Natural killer cell (primary cell): ENCODE data around the gene METTL3. TPM values are rescaled to one million over a fixed set of nuclear protein-coding genes. Genes with fewer than 3 reads are reported as not detected.
A peak's percentile ranks its signal among the peaks of the same experiment; 100 is the strongest.

Source experiments
- ATAC-seq, 3 donors: fragments of 150-1000 bp in 2 of 3; fragments of 200-7000 bp in 1 of 3; cut with Tn5 transposase; 1 replicate in 1 of 3; 2 replicates in 2 of 3; pipeline ENCODE4 v1.10.0; 2021; ENCODE audit warnings: mild to moderate bottlenecking in 2 of 3, moderate library complexity in 2 of 3
- DNase-seq, 2 donors: peaks; one replicate each; pipeline versions ENCODE4 v3.0.0 to v3.0.0-alpha.2; 2013 to 2021; ENCODE audit warnings: mixed read lengths in 1 of 2
- H3K27ac ChIP-seq: one replicate; pipeline ENCODE4 v1.5.1; 2013; ENCODE audit warnings: mild to moderate bottlenecking, low read length
- H3K27me3 ChIP-seq: one replicate; pipeline ENCODE4 v1.6.1; 2013; ENCODE audit warnings: low read length; ENCODE audit not compliant: control insufficient read depth, insufficient read depth
- H3K36me3 ChIP-seq: one replicate; pipeline ENCODE4 v1.6.1; 2013; ENCODE audit warnings: low read length; ENCODE audit not compliant: control insufficient read depth, insufficient read depth
- H3K4me1 ChIP-seq: one replicate; pipeline ENCODE4 v1.6.1; 2013; ENCODE audit warnings: low read length; ENCODE audit not compliant: control insufficient read depth, insufficient read depth
- H3K4me3 ChIP-seq: one replicate; pipeline ENCODE4 v1.5.1; 2013; ENCODE audit warnings: low read length
- H3K9me3 ChIP-seq: one replicate; pipeline ENCODE4 v1.6.1; 2013; ENCODE audit warnings: low read length; ENCODE audit not compliant: control insufficient read depth, insufficient read depth
- H3K27ac Mint-ChIP-seq, 2 donors: one replicate each; pipeline ENCODE4 v1.8.0; 2022; ENCODE audit warnings: mild to moderate bottlenecking in 2 of 2, mixed read lengths in 2 of 2, moderate library complexity in 1 of 2
- H3K27me3 Mint-ChIP-seq, 2 donors: one replicate each; pipeline ENCODE4 v1.8.0; 2022; ENCODE audit warnings: low read depth in 2 of 2, mixed read lengths in 2 of 2
- H3K36me3 Mint-ChIP-seq: one replicate; pipeline ENCODE4 v1.8.0; 2022; ENCODE audit warnings: mixed read lengths
- H3K4me1 Mint-ChIP-seq, 2 donors: one replicate each; pipeline ENCODE4 v1.8.0; 2022; ENCODE audit warnings: mixed read lengths in 2 of 2
- H3K4me3 Mint-ChIP-seq: one replicate; pipeline ENCODE4 v1.8.0; 2022; ENCODE audit warnings: mild to moderate bottlenecking, moderate library complexity, mixed read lengths
- H3K9me3 Mint-ChIP-seq, 2 donors: one replicate each; pipeline ENCODE4 v1.8.0; 2022; ENCODE audit warnings: mixed read lengths in 2 of 2
- CTCF ChIP-seq: fragments of 200-600 bp; IDR thresholded peaks from one replicate; pipeline ENCODE4 v1.8.0; 2022; ENCODE audit warnings: antibody characterized with exemption
- WGBS: methylation state at CpG from one replicate; pipeline ENCODE4 v1.1.7; 2013; ENCODE audit warnings: missing lambda C conversion rate; ENCODE audit not compliant: insufficient coverage; 5-methylcytosine and 5-hydroxymethylcytosine counted together
- intact Hi-C: fragments of 100-400 bp; cut with micrococcal nuclease; formaldehyde crosslinking; loops from one replicate; pipeline ENCODE4 v1.14.2; 2022
- total RNA-seq, 4 donors: library from RNA; stranded (reverse); fragments of 120-200 nt in 1 of 4; gene quantifications; one replicate each; pipeline versions ENCODE4 v1.2.3 to v1.2.4, GENCODE V29; 2013 to 2022

The METTL3 gene
- total RNA-seq, 3 donors from 2014 or later (not counting 1 experiment from before 2014, with no cell fraction given): 63.3 to 72.5 (median 68.3) TPM

GRCh38 chr14:21525962-21526671 lies 15.0 kb upstream of the METTL3 start, which contains the start of gene SALL2:
Gene SALL2 (minus strand): TSS chr14:21526346. CDS start chr14:21526127, 219 bp downstream.
- no peaks in the 10 kb centered on the region for H3K36me3 ChIP-seq
- peak within 1 kb of the TSS; percentile 86 for H3K4me3 Mint-ChIP-seq
- H3K9me3 ChIP-seq: no peaks in the 10 kb centered on the region
- peak within 1 kb of the TSS in 1 of 2 donors; percentile 75 for H3K27ac Mint-ChIP-seq
- no peak within 1 kb of the TSS for H3K27ac ChIP-seq
- H3K4me3 ChIP-seq: peak within 1 kb of the TSS; percentile 60
- peaks cover 19% of the 10 kb centered on the region for H3K4me1 ChIP-seq
- H3K4me1 Mint-ChIP-seq: peaks cover 13 to 19% of the 10 kb centered on the region in 2 donors
- TF ChIP-seq CTCF: no peak
- H3K9me3 Mint-ChIP-seq: no peaks in the 10 kb centered on the region
- H3K27me3 Mint-ChIP-seq: no peaks in the 10 kb centered on the region
- H3K27me3 ChIP-seq: no peaks in the 10 kb centered on the region
- intact Hi-C loops: no loop called here
- DNase-seq (peak; percentile 29 to 78), ATAC-seq (peak; percentile 77 to 87 (median 82))
- 2% methylated on average over 35 of the region's 43 CpGs for WGBS
- no peaks in the 10 kb centered on the region for H3K36me3 Mint-ChIP-seq

- TF ChIP-seq CTCF: no peak
- Mint-ChIP-seq H3K9me3 (no peaks in the 10 kb centered on the region), H3K4me1 (peaks cover 13 to 19% of the 10 kb centered on the region in 2 donors), H3K36me3 (no peaks in the 10 kb centered on the region), H3K27ac (peak overlapping the region in 1 of 2 donors; percentile 75), H3K27me3 (no peaks in the 10 kb centered on the region), H3K4me3 (peak overlapping the region; percentile 86)
- H3K36me3 ChIP-seq: no peaks in the 10 kb centered on the region
- peak overlapping the region; percentile 60 for H3K4me3 ChIP-seq
- no peaks in the 10 kb centered on the region for H3K9me3 ChIP-seq
- H3K27me3 ChIP-seq: no peaks in the 10 kb centered on the region
- DNase-seq: no peak
- H3K4me1 ChIP-seq: peaks cover 19% of the 10 kb centered on the region
- no peak for ATAC-seq
- intact Hi-C loops: no loop called here
- 93% methylated on average over 7 of the region's 12 CpGs for WGBS
- H3K27ac ChIP-seq: no peak overlapping the region
Observed at GRCh38 chr14:21525571-21525961, 14.4 kb upstream of the METTL3 start.

- Histone ChIP-seq H3K36me3 (no peaks in the 10 kb centered on the region), H3K4me3 (no peak overlapping the region), H3K4me1 (peaks cover 19% of the 10 kb centered on the region), H3K27me3 (no peaks in the 10 kb centered on the region), H3K27ac (no peak overlapping the region), H3K9me3 (no peaks in the 10 kb centered on the region)
- H3K4me3 Mint-ChIP-seq: peak overlapping the region; percentile 86
- H3K9me3 Mint-ChIP-seq: no peaks in the 10 kb centered on the region
- DNase-seq (no peak), ATAC-seq (no peak)
- no peaks in the 10 kb centered on the region for H3K36me3 Mint-ChIP-seq
- peak overlapping the region in 1 of 2 donors; percentile 75 for H3K27ac Mint-ChIP-seq
- H3K27me3 Mint-ChIP-seq: no peaks in the 10 kb centered on the region
- WGBS: 93% methylated on average over 18 of the region's 18 CpGs
- peaks cover 13 to 19% of the 10 kb centered on the region in 2 donors for H3K4me1 Mint-ChIP-seq
- intact Hi-C loops: no loop called here
- no peak for TF ChIP-seq CTCF
Observed at GRCh38 chr14:21524575-21525490, 13.7 kb upstream of the METTL3 start.
